Stimulated activated CD8-positive, alpha-beta memory T cell treated with anti-CD3 and anti-CD28 coated beads, Interleukin-12 subunit alpha, Interleukin-12 subunit beta, amount 100 ng/mL, for 4 hours (primary cell): ENCODE measurements around the gene ZMIZ1.

ENCODE experiments used
- DNase-seq: peaks from one replicate; pipeline ENCODE4 v3.0.0-alpha.2; 2020; ENCODE audit warnings: low read depth

Gene ZMIZ1

GRCh38 chr10:79052291-79053080, 16.3 kb upstream of the ZMIZ1 start:
- no peak for DNase-seq

GRCh38 chr10:79053081-79053434, 15.7 kb upstream of the ZMIZ1 start:
- no peak for DNase-seq

GRCh38 chr10:79053481-79054202, 15.1 kb upstream of the ZMIZ1 start:
- DNase-seq, result no peak

GRCh38 chr10:79054203-79055099, 14.3 kb upstream of the ZMIZ1 start:
- no peak for DNase-seq

- DNase-seq, result no peak
These were observed 13.5 kb upstream of the ZMIZ1 start for GRCh38 chr10:79055100-79055782.

GRCh38 chr10:79055892-79056291, 12.9 kb upstream of the ZMIZ1 start:
- no peak for DNase-seq

GRCh38 chr10:79056361-79056735, 12.4 kb upstream of the ZMIZ1 start:
- DNase-seq, result no peak

- DNase-seq, result no peak
These were observed 11.9 kb upstream of the ZMIZ1 start for GRCh38 chr10:79056736-79057391.

- no peak for DNase-seq
These were observed 11.1 kb upstream of the ZMIZ1 start for GRCh38 chr10:79057481-79058275.

- no peak for DNase-seq
These were observed 9.6 kb upstream of the ZMIZ1 start for GRCh38 chr10:79058899-79059841.

- DNase-seq, result no peak
These were observed 8.8 kb upstream of the ZMIZ1 start for GRCh38 chr10:79059859-79060379.

- DNase-seq, result no peak
These were observed 8.0 kb upstream of the ZMIZ1 start for GRCh38 chr10:79060641-79061255.

- DNase-seq, result no peak
These were observed 7.1 kb upstream of the ZMIZ1 start for GRCh38 chr10:79061441-79062315.

GRCh38 chr10:79063071-79063491, 5.7 kb upstream of the ZMIZ1 start:
- DNase-seq, result no peak

- no peak for DNase-seq
These were observed 4.9 kb upstream of the ZMIZ1 start for GRCh38 chr10:79063661-79064492.

- DNase-seq, result no peak
These were observed 3.6 kb upstream of the ZMIZ1 start for GRCh38 chr10:79065091-79065551.

- DNase-seq, result no peak
These were observed 2.9 kb upstream of the ZMIZ1 start for GRCh38 chr10:79065853-79066252.
